ENCODE data around the gene NPC2. TPM values are rescaled to one million over a fixed set of nuclear protein-coding genes. Genes with fewer than 3 reads are reported as not detected.

NPC2 gene
- total and polyA plus RNA-seq, 2 of the 4 experiments (the other 2 are of a cell fraction) = 210 to 273 TPM

Other genes with a start within 250 kb of the NPC2 start
- 8.9 and 12.2 TPM in 2 replicates for gene ABCD4, start 190.4 kb downstream of the NPC2 start, total RNA-seq (2012; rRNA removed)
- gene ABCD4, start 190.4 kb downstream of the NPC2 start, polyA plus RNA-seq (2012; rRNA removed) = 16.6 and 20.4 TPM in 2 replicates
- not detected in 2 replicates for gene VRTN, start 144.8 kb downstream of the NPC2 start, total RNA-seq (2012; rRNA removed)
- not detected in 2 replicates for gene VRTN, start 144.8 kb downstream of the NPC2 start, polyA plus RNA-seq (2012; rRNA removed)
- not detected in 2 replicates for gene SYNDIG1L, start 67.1 kb downstream of the NPC2 start, total RNA-seq (2012; rRNA removed)
- not detected in 2 replicates for gene SYNDIG1L, start 67.1 kb downstream of the NPC2 start, polyA plus RNA-seq (2012; rRNA removed)
- gene ISCA2, start 460 bp upstream of the NPC2 start, total RNA-seq (2012; rRNA removed) = 5.4 and 9.2 TPM in 2 replicates
- 25.7 and 25.8 TPM in 2 replicates for gene ISCA2, start 460 bp upstream of the NPC2 start, polyA plus RNA-seq (2012; rRNA removed)
- 23.8 and 26.7 TPM in 2 replicates for gene LTBP2, start 118.9 kb upstream of the NPC2 start, total RNA-seq (2012; rRNA removed)
- 79.3 and 81.8 TPM in 2 replicates for gene LTBP2, start 118.9 kb upstream of the NPC2 start, polyA plus RNA-seq (2012; rRNA removed)
- gene AREL1, start 219.8 kb upstream of the NPC2 start, total RNA-seq (2012; rRNA removed) = 38.3 and 39.3 TPM in 2 replicates
- gene AREL1, start 219.8 kb upstream of the NPC2 start, polyA plus RNA-seq (2012; rRNA removed) = 30.0 and 34.4 TPM in 2 replicates
- 37.1 and 39.7 TPM in 2 replicates for gene FCF1, start 219.8 kb upstream of the NPC2 start, total RNA-seq (2012; rRNA removed)
- 33.3 and 45.5 TPM in 2 replicates for gene FCF1, start 219.8 kb upstream of the NPC2 start, polyA plus RNA-seq (2012; rRNA removed)